RWPE2 (cell line): ENCODE data around the gene PLPP4.
A peak's percentile ranks its signal among the peaks of the same experiment; 100 is the strongest.

Experiments used
- ATAC-seq: fragments of 200-7000 bp; cut with Tn5 transposase; 3 replicates; pipeline ENCODE4 v1.9.1; 2021; ENCODE audit warnings: low read depth
- DNase-seq: peaks from one replicate; pipeline ENCODE4 v3.0.0-alpha.2; 2020; ENCODE audit warnings: low spot score
- H3K27ac ChIP-seq: fragments of 450-650 bp; 2 replicates; pipeline ENCODE4 v1.5.1; 2017; ENCODE audit warnings: mild to moderate bottlenecking; ENCODE audit not compliant: poor library complexity, severe bottlenecking
- H3K27me3 ChIP-seq: fragments of 250-450 bp; sonication (Bioruptor Pico); 2 replicates; pipeline ENCODE4 v1.5.1; 2021; ENCODE audit warnings: mild to moderate bottlenecking, moderate library complexity; ENCODE audit not compliant: insufficient read depth, poor library complexity, severe bottlenecking
- H3K36me3 ChIP-seq: fragments of 250-450 bp; sonication (Bioruptor Pico); 2 replicates; pipeline ENCODE4 v1.5.1; 2020; ENCODE audit warnings: low read depth, mild to moderate bottlenecking, moderate library complexity
- H3K4me1 ChIP-seq: fragments of 250-450 bp; sonication (Bioruptor Pico); 2 replicates; pipeline ENCODE4 v1.5.1; 2021; ENCODE audit warnings: mild to moderate bottlenecking, moderate library complexity; ENCODE audit not compliant: insufficient read depth, poor library complexity, severe bottlenecking
- H3K4me3 ChIP-seq: fragments of 250-450 bp; sonication (Bioruptor Pico); 2 replicates; pipeline ENCODE4 v1.5.1; 2021; ENCODE audit warnings: mild to moderate bottlenecking, moderate library complexity; ENCODE audit not compliant: severe bottlenecking
- H3K9me3 ChIP-seq: fragments of 250-450 bp; sonication (Bioruptor Pico); 2 replicates; pipeline ENCODE4 v1.5.1; 2021; ENCODE audit warnings: mild to moderate bottlenecking, moderate library complexity; ENCODE audit not compliant: severe bottlenecking
- CTCF ChIP-seq: fragments of 450-650 bp; IDR thresholded peaks from one replicate; pipeline ENCODE4 v1.5.1; 2017; ENCODE audit warnings: mild to moderate bottlenecking, moderate library complexity; ENCODE audit not compliant: poor library complexity, severe bottlenecking

The PLPP4 gene

GRCh38 chr10:120508393-120508792 is 51.4 kb downstream of the PLPP4 start:
- Histone ChIP-seq H3K27ac (peak overlapping the region; percentile 79), H3K4me1 (peaks cover 73% of the 10 kb centered on the region), H3K4me3 (no peak overlapping the region), H3K9me3 (no peaks in the 10 kb centered on the region), H3K36me3 (peaks cover 6% of the 10 kb centered on the region; the same call in 1 of the 2 replicates), H3K27me3 (no peaks in the 10 kb centered on the region)
- peak; percentile 92 for DNase-seq
- TF ChIP-seq CTCF, result no peak
- peak; percentile 81 for ATAC-seq

- Histone ChIP-seq H3K36me3 (0 out of 2 replicates have a peak, but pooled peaks cover under 1% of the 10 kb centered on the region), H3K4me1 (peaks cover 68% of the 10 kb centered on the region), H3K4me3 (no peak overlapping the region), H3K27me3 (no peaks in the 10 kb centered on the region), H3K27ac (peak overlapping the region; percentile 79), H3K9me3 (no peaks in the 10 kb centered on the region)
- DNase-seq, result no peak
- no peak for TF ChIP-seq CTCF
- ATAC-seq, result no peak
Measured at GRCh38 chr10:120508966-120509365, 51.9 kb downstream of the PLPP4 start.

- peak; percentile 83 for DNase-seq
- Histone ChIP-seq H3K27ac (peak overlapping the region; percentile 79), H3K27me3 (no peaks in the 10 kb centered on the region), H3K36me3 (no peaks in the 10 kb centered on the region), H3K4me3 (no peak overlapping the region), H3K4me1 (peaks cover 47% of the 10 kb centered on the region), H3K9me3 (no peaks in the 10 kb centered on the region)
- TF ChIP-seq CTCF, result no peak
- ATAC-seq, result peak; percentile 83
Measured at GRCh38 chr10:120511165-120511564, 54.1 kb downstream of the PLPP4 start.

- H3K4me3 ChIP-seq, result no peak overlapping the region
- no peak for ATAC-seq
- no peaks in the 10 kb centered on the region for H3K27me3 ChIP-seq
- H3K27ac ChIP-seq, result no peak overlapping the region
- no peak for DNase-seq
- no peak for TF ChIP-seq CTCF
- H3K36me3 ChIP-seq, result no peaks in the 10 kb centered on the region
- H3K9me3 ChIP-seq, result no peaks in the 10 kb centered on the region
- peaks cover 25% of the 10 kb centered on the region for H3K4me1 ChIP-seq
Measured at GRCh38 chr10:120513307-120513796, 56.3 kb downstream of the PLPP4 start.

GRCh38 chr10:120514035-120514620 is 57.1 kb downstream of the PLPP4 start:
- TF ChIP-seq CTCF, result no peak
- ATAC-seq, result peak; percentile 46; the same call in 1 of the 3 replicates
- H3K9me3 ChIP-seq, result no peaks in the 10 kb centered on the region

More at GRCh38 chr10:120514035-120514620, 57.1 kb downstream of the PLPP4 start:
- Histone ChIP-seq H3K4me1 (peaks cover 17% of the 10 kb centered on the region), H3K27me3 (no peaks in the 10 kb centered on the region), H3K4me3 (no peak overlapping the region), H3K36me3 (no peaks in the 10 kb centered on the region), H3K27ac (no peak overlapping the region)
- DNase-seq, result no peak
